B cell (primary cell): Measurements from ENCODE around the gene SLFN12.

ENCODE experiments used
- EZH2 ChIP-seq: IDR thresholded peaks from 2 replicates; pipeline ENCODE4 v1.6.1; 2012; ENCODE audit warnings: borderline replicate concordance, low read depth, mild to moderate bottlenecking, moderate library complexity, low read length; ENCODE audit not compliant: insufficient read depth, poor library complexity, severe bottlenecking
- TF ChIP-seq, protein P1 (sequence below): fragments of 200-600 bp; IDR thresholded peaks from one replicate; pipeline ENCODE4 v1.8.0; 2022; ENCODE audit warnings: antibody characterized with exemption, mild to moderate bottlenecking

DNA sequence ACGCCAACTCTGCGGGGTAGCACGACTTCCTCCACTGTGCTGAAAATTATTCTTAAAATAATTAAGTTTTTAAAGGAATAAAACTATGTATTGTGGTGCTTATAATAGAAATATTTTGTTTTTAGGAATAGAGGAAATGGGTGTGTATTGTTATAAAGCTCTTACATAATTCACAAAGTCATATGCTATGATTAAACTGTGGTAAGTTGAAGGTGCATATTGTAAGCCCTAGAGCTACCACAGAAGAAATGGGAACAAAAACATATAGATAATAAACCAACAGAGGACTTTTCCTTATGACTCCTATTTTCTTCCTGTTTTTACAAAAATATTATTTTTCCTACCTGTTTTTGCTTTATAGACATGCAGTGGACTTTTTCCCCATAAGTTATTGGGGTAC lies 54.6 kb downstream of the SLFN12 start:
- TF ChIP-seq, protein P1, sequence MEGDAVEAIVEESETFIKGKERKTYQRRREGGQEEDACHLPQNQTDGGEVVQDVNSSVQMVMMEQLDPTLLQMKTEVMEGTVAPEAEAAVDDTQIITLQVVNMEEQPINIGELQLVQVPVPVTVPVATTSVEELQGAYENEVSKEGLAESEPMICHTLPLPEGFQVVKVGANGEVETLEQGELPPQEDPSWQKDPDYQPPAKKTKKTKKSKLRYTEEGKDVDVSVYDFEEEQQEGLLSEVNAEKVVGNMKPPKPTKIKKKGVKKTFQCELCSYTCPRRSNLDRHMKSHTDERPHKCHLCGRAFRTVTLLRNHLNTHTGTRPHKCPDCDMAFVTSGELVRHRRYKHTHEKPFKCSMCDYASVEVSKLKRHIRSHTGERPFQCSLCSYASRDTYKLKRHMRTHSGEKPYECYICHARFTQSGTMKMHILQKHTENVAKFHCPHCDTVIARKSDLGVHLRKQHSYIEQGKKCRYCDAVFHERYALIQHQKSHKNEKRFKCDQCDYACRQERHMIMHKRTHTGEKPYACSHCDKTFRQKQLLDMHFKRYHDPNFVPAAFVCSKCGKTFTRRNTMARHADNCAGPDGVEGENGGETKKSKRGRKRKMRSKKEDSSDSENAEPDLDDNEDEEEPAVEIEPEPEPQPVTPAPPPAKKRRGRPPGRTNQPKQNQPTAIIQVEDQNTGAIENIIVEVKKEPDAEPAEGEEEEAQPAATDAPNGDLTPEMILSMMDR: no peak
- TF ChIP-seq EZH2: no peak
